Measurements from ENCODE around the gene KLHL26.
A peak's percentile ranks its signal among the peaks of the same experiment; 100 is the strongest.

The KLHL26 gene

DNA sequence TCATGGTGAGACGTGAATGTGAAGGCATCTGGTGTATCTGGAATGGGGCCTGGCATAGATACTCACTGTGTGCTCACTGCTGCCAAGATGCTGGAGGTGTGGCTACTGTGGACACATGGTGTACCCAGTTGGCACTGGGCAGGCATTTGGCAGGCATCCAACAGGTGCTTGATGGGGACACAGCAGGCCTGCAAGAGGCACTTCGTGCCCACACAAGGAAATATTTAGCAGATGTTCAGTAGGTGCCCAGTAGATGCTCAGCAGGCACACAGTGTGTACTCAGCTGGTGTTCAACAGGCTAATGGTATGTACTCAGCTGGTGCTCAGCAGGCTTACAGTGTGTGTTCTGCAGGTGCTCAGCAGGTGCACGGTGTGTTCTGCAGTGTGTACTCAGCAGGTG is 60.9 kb downstream of the KLHL26 start:
- no peak overlapping the region for H3K4me3 ChIP-seq
- no peaks in the 10 kb centered on the region for H3K9me3 ChIP-seq
- peaks cover 0 to 22% (median 10%) of the 10 kb centered on the region in 4 donors for H3K4me1 ChIP-seq
- DNase-seq = no peak
- no peak overlapping the region for H3K27ac ChIP-seq
- no peak for TF ChIP-seq CTCF (IDR thresholded peaks at IDR 0.05)
- H3K36me3 ChIP-seq = no peaks in the 10 kb centered on the region
- no peaks in the 10 kb centered on the region for H3K27me3 ChIP-seq
- intact Hi-C loops (cut with DNase I; ENCODE audit: low total_unique reads) = no loop called here

GRCh38 chr19:18698321-18699167 is 61.7 kb downstream of the KLHL26 start:
- no peak overlapping the region for H3K27ac ChIP-seq
- H3K4me3 ChIP-seq = no peak overlapping the region
- no peak for TF ChIP-seq CTCF (IDR thresholded peaks at IDR 0.05)
- no peaks in the 10 kb centered on the region for H3K9me3 ChIP-seq
- peaks cover 0 to 22% (median 10%) of the 10 kb centered on the region in 4 donors for H3K4me1 ChIP-seq
- intact Hi-C loops (cut with DNase I; ENCODE audit: low total_unique reads) = no loop called here
- no peaks in the 10 kb centered on the region for H3K36me3 ChIP-seq
- no peak for DNase-seq
- no peaks in the 10 kb centered on the region for H3K27me3 ChIP-seq

DNA sequence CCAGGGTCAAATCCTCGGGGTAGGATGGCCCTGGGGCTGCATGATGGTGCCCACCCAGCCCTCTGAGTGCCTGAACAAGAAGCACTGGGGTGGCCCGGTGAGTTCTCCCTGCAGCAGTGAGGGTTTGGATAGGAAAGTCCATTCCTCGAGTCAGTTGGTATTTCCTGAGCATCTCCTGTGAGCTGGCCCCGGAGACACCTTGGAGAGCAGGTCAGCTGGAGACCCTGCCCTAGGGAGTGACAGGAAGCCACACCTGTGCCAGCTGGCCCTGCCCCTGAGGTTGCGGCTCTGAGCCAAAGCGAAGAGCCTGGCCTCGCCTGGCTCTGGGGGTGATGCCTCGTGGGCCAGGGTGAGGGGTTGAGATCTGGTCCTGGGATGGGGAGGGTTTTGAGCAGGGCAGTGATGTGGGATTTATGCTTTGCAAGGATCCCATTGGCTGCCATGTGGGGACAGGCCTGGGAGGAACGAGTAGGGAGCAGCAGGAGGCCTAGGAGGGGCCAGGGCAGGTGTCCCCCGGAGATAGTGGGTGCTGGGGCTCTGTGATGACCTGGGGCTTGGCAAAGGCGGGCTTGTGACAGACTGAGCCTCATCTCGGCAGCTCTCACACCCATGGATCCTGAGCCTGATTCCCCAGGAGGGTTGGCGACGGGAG is 62.7 kb downstream of the KLHL26 start:
- no peak for DNase-seq
- Histone ChIP-seq H3K9me3 (no peaks in the 10 kb centered on the region), H3K27me3 (no peaks in the 10 kb centered on the region), H3K4me3 (no peak overlapping the region), H3K4me1 (peaks cover 0 to 22% (median 10%) of the 10 kb centered on the region in 4 donors), H3K36me3 (no peaks in the 10 kb centered on the region), H3K27ac (peak overlapping the region; percentile 57 to 71)
- intact Hi-C loops (cut with DNase I; ENCODE audit: low total_unique reads) = no loop called here
- no peak for TF ChIP-seq CTCF (IDR thresholded peaks at IDR 0.05)

GRCh38 chr19:18700501-18701249 is 63.8 kb downstream of the KLHL26 start:
- DNase-seq = peak; percentile 79 to 92
- Histone ChIP-seq H3K4me3 (peak overlapping the region; percentile 43 to 58), H3K36me3 (no peaks in the 10 kb centered on the region), H3K4me1 (peaks cover 0 to 22% (median 10%) of the 10 kb centered on the region in 4 donors), H3K27ac (peak overlapping the region; percentile 57 to 71), H3K27me3 (no peaks in the 10 kb centered on the region), H3K9me3 (no peaks in the 10 kb centered on the region)
- no peak for TF ChIP-seq CTCF (IDR thresholded peaks at IDR 0.05)
- intact Hi-C loops (cut with DNase I; ENCODE audit: low total_unique reads) = no loop called here

DNA sequence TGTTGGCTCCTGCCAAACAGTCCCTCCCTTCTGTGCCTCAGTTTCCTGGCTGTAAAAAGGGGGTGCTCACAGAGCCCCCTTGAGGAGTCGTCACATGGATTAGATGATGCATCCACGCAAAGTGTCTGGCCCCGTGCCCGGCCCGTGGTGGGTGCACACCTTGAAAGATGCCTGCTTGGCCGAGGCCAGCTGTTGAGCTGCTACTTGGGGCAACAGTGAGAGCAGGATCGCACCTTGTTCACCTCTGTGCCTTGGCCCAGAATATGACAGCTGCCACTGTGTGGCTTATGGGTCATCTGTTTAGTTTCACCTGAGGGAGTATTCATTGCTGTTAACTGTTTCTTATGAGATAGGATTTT is 64.4 kb downstream of the KLHL26 start:
- no peaks in the 10 kb centered on the region for H3K27me3 ChIP-seq
- intact Hi-C loops (cut with DNase I; ENCODE audit: low total_unique reads) = no loop called here
- peaks cover 0 to 22% (median 10%) of the 10 kb centered on the region in 4 donors for H3K4me1 ChIP-seq
- no peaks in the 10 kb centered on the region for H3K36me3 ChIP-seq
- peak overlapping the region; percentile 43 to 58 for H3K4me3 ChIP-seq
- no peak for TF ChIP-seq CTCF (IDR thresholded peaks at IDR 0.05)
- no peak for DNase-seq
- no peaks in the 10 kb centered on the region for H3K9me3 ChIP-seq
- peak overlapping the region; percentile 57 to 71 for H3K27ac ChIP-seq
